Breast epithelium (tissue), 3 donors: Measurements from ENCODE around the gene MTHFS.

Source experiments
- CTCF ChIP-seq, 3 donors: fragments of 450-650 bp; IDR thresholded peaks; one replicate each; pipeline ENCODE4 v1.5.1; 2016 to 2017; ENCODE audit warnings: antibody characterized with exemption in 3 of 3, mild to moderate bottlenecking in 3 of 3, moderate library complexity in 3 of 3
- POLR2A ChIP-seq: fragments of 450-650 bp; IDR thresholded peaks from one replicate; pipeline ENCODE4 v1.6.1; 2016; ENCODE audit warnings: antibody characterized with exemption, mild to moderate bottlenecking, moderate library complexity

GRCh38 chr15:79903144-79903543 lies 6.3 kb upstream of the MTHFS start:
- TF ChIP-seq CTCF (IDR thresholded peaks at IDR 0.05) (no peak), POLR2A (no peak)
